SW480 (cell line): Measurements from ENCODE around the gene ENO1.
A peak's percentile ranks its signal among the peaks of the same experiment; 100 is the strongest.
"Not testable (repeated sequence)": the region's sequence is repeated elsewhere in the genome, so short reads cannot be mapped to it uniquely, and the experiment has no call there.

Experiments used
- DNase-seq: peaks from one replicate; pipeline ENCODE4 v3.0.0-alpha.2; 2016; ENCODE audit warnings: low spot score

ENO1 gene

DNA sequence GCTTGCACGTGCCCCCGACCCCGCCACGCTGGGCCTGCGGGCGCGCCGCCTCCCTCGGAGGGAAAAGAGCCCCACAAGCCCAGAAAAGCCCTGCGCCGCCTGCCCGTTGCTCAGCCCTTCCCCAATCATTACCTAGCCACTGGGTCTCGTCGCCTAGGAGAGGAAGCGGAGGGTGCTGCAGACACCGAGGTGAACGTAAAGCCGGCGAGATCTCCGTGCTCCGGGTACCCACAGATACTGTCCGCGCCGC is at the start of gene ENO1:
ENO1 (minus strand) TSS at position 239 of the 250 bp plus-strand sequence. CDS start 3,778 bp downstream, outside the sequence.
- no peak for DNase-seq

DNA sequence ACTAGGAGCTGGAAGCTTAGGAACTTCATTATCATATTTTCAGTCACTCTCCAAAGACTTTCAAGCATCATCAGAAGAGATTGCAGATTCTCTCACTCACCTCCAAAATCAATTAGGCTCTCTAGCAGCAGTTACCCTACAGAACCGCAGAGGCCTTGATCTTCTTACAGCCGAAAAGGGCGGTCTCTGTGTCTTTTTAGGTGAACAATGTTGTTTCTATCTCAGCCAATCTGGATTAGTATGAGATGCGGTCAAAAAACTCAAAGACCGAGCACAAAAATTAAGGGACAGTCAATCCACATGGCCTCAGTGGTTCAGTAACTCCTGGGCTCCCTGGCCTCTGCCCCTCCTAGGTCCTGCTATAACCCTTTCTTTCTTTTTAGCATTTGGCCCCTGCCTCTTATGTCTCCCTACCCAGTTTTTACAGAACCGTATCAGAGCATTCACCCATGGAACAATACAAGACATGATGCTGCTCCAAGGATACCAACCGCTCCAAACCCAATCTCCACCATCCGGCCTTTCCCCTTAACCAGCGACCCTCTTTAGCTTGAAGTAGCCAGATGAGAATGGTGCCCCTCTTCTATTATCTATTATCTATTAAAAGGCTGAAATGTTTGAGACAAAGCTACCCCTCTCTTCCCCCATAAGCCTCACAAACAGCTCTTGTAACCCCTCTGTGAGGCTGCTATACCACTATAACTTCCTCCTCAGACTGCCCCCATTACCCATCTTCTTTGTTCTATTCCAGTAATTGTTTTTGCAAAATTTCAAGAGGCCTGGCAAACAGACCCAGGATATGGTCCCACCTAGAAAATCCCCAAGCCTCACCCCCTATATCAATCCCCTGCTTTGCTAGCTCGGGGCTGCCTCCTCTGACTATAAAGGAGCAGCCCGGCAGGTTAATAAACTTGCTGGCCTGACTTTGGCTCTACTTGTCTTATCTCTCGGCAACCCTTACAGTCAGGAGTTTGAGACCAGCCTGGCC is 48.5 kb upstream of the ENO1 start:
- no peak for DNase-seq

DNA sequence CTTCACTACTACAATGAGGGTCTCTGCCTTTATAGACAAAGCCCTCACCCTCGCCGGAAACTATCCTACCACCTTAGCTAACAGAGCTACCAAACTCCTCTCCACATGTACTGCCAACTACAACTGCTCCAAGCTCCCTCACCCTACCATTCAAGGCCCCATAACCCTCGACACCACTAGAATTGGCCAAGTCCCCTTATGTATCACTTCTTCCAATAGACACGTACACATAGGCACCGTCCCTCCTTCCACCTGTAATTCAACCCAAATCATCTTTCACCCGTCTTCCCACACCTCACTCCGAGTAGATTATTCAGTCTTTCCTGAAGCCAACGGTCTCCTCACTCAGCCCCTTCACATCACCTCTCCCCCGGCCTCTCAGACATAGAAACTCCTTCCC is 47.5 kb upstream of the ENO1 start:
- DNase-seq, result no peak

DNA sequence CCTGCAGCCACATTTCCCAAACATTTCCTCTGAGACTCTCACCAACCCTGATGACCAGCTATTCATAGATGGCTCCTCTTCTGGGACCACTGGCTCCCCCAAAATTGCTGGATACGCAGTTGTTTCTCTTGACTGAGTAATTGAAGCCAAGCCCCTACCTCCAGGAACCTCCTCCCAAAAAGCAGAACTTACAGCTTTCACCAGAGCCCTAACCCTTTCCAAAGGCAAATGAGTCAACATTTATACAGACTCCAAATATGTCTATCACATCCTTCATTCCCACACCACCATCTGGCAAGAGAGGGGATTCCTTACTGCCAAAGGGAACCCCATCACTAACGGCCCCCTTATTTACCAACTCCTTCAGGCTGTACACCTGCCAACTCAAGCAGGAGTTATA is 46.9 kb upstream of the ENO1 start:
- no peak for DNase-seq

DNA sequence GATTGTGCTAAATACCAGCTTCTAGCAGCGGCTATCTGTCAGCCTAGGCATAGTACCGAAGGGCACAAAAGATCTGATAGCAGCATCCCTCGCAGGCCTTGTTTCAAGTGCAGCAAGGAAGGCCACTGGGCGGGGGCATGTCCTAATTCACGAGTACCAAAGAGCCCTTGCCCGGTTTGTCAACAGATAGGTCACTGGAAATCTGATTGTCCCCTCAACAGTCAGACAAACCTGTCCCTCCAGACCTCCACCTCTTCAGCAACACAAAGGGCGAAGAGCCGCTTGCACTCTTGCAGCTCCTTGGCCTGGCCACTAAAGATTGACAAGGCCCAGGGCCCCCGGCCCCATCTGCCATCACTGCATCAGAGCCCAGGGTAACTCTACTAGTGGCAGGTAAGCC is 44.5 kb upstream of the ENO1 start:
- no peak for DNase-seq

DNA sequence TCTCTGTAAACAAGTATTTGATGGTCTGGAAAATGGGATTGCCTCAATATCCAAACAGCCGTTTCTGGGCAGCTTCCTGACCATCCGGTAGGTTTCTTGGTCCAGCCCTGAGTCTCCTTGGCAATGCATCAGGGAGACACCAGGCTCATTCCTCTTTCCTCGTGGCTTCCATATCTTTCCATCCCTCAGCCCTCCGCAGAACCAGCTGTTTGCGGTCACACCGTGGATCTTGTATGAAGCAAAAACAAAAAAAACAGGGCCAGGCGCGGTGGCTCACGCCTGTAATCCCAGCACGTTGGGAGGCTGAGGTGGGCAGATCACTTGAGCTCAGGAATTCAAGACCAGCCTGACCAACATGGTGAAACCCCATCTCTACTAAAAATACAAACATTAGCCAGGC is 39.0 kb upstream of the ENO1 start:
- not testable (repeated sequence) for DNase-seq

DNA sequence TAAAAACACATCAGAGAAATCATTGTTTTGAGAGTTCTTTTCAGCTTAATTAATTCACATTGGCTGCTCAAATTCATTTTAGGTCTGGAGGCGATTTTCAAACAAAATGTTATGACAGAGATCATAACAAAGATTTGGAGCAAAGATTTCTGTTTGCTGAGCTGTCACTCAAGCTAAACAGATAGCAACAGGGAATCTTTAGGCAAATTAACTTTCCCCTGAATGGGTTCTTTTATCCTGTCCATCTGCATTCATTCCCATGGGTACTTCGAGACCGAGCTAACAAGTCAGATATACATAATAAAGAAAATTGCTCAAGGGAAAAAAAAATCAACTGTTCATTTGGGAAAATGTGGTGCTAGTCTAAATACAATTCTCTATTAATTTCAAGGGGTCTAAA is 37.0 kb upstream of the ENO1 start:
- no peak for DNase-seq

DNA sequence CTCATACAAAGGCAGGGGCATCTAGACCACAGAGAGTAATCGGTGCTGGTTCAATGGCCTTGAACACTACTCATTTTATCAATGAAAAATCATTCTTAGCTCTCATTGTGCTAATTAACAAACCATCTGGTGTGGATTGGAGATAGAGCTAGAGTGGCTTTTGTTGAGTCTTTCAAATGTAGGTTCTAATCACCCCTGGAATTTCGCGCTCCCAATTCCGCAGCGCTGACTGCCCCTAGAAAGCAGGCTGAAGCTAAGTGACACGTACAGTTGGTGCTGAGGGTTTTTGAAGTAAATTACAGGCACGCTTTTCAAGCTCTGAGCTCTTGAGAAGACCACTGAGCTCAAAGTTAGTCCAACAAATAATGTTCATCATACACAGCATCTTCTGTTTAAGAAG is 36.0 kb upstream of the ENO1 start:
- DNase-seq, result no peak

DNA sequence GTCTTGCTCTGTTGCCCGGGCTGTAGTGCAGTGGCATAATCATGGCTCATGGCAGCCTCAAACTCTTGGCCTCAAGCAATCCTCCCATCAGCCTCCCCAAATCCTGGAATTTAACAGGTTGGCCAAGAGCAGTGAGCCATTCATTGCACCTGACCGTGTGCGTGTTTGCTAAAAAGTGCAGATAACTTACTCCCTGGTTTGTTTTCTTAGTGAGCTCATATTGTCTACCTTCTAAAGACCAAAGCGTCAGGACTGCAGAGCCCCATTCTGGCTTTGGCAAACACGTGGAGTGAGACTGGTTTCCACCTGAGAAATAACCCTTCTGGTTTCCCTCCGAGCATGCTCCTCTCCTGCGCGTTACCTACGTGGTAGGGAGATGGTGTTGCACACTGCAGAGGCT is 35.0 kb upstream of the ENO1 start:
- no peak for DNase-seq

DNA sequence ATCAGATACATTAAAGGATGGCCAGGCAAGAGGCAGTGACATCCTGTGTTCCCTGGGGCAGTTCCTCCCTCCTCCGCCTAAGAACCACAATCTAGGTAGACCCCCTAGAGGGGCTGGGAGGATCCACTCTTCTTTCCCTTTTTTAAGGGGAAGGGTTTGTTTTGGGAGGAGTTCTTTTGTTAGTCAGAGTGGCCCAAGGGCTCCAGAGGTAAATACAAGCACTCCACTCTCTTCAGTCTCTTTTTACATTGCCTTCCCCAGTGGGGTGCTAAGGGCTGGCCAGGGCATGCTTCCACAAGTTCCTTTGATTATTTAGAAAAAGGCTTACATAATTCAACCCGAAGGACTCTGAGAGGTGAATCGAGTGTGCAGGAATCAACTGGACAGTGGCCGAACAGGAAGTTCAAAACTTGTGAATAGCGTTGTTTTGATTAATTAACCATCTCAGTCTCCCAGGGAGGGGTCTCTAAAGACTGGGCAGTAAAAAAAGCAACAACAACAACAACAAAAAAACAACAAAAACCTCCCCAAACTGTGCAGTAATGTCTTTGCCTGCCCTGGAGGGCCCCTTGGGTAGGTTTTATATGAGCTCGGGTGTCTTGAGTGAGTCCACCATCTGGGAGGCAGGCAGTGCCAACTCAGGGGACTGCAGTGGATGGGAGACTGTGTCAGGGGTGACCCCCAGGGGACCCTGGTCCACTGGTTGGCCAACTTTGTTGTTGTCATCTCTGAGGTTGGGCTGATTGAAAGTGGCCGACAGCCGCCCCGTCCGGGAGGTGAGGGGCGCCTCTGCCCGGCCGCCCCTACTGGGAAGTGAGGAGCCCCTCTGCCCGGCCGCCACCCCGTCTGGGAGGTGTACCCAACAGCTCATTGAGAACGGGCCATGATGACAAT is 33.2 kb upstream of the ENO1 start:
- DNase-seq, result no peak

DNA sequence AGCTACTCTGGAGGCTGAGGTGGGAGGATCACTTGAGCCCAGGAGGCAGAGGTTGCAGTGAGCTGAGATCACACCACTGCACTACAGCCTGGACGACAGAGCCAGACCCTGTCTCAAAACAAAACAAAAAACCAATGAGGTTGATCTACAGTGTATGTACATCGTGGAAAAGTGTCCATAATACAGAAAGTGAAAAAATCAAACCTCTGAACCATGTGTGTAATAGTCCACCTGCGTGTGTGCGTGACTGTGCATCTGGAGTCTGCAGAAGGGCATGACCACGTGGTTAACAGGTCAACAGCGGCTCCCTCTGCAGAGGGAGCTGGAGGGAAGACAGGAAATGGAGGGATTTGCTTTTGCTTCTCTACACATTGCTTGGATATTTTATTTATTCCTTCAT is 32.4 kb upstream of the ENO1 start:
- DNase-seq, result no peak

DNA sequence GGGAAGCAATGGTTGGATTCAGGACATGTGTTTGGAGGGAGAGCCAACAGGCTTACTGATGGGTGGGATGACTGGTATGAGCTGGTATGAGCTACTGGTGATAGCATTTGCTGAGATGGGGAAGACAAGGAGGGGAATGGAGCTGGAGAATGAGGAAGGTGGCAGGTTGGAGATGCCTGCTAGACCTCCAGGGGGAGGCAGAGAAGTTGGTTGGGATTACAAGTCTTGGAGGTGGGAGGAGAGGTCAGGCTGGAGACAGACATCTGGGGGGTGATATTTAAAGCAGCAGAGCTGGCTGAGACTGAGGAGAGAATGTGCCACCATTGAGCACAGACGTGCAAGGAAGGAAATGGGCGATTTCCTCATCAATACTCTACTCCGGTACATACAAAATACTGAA is 31.8 kb upstream of the ENO1 start:
- no peak for DNase-seq

DNA sequence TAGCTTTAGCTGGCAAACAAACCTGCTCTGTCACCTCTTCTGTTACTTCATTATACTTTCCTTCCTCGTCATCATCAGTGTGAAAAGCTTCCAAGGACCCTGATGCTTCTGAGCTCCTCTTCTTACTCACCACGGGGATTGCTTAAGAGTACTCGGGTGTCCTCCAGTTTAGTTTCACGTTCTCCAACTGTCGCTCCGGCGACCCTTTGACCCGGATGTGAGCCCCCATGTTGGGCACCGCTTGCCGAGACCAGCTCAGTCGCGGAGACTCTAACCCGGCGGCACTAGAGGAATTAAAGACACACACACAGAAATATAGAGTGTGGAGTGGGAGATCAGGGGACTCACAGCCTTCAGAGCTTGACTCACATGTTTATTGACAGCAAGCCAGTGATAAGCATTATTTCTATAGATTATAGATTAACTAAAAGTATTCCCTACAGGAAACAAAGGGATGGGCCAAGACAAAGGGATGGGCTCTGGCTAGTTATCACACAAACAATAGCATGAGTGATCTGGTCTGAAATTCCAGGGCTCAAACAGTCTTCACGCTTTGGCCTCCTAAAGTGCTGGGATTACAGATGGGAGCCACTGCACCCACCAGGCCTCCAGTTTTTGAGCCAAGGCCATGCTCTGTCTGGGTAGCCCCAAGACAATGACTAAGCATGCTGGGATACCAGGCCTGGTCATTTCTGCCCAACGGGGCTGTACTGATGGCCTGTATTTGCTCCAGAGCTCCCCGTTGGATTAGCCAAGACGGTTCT is 30.1 kb upstream of the ENO1 start:
- no peak for DNase-seq

DNA sequence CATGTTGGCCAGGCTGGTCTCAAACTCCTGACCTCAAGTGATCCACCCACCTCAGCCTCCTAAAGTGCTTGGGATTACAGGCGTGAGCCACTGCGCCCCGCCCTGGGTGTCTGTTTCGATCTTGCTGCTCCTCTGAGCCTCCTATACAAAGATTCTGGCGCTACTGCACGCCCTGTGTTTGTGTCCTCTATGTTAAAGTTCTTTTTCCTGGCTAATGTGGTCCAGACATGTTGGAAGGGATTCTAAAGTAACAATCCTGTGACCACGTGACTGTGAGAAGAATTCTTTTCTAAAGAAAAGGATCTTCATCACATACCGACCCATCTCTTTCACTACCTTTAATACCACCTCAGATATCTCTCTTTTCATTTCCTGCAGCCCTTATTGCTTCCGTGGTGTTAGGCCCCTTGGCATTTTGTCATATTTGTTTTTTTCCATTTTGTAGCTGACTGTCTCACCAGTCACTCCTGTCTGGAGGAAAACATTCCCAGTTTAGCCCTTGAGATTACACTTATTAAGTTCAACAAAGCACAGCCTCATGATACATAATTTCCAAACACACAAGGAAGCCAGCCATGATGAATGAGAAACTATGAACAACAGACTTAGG is 27.2 kb upstream of the ENO1 start:
- no peak for DNase-seq

DNA sequence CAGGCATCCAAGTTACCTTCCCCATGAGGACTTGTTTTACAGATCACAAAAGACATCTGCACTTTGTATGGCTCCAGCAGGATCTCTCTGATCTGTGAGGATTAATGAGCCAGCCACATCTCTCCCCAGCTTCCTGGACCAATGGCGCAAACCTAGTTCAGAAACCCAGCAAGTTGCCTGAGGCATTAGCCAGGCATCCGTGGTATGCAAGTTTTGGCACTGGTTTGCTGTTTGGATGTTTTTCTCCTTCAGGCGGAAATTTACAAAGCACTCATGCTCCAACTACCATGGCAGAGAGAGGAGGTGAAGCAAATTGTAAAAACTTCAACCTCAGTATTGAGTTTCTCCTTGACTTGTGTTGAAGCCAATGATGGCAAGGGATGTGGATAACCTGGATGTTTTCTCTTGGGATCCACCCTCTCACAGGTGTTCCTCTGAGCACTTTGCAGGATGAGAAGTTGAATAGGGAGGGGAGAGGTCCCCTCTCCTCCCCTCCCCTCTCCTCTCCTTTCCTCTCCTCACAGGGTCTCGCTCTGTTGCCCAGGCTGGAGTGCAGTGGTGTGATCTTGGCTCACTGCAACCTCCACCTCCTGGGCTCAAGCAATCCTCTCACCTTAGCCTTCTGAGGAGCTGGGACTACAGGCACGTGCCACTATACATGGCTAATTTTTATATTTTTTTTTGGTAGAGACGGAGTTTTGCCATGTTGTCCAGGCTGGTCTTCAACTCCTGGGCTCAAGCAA is 25.6 kb upstream of the ENO1 start:
- DNase-seq, result peak; percentile 73

DNA sequence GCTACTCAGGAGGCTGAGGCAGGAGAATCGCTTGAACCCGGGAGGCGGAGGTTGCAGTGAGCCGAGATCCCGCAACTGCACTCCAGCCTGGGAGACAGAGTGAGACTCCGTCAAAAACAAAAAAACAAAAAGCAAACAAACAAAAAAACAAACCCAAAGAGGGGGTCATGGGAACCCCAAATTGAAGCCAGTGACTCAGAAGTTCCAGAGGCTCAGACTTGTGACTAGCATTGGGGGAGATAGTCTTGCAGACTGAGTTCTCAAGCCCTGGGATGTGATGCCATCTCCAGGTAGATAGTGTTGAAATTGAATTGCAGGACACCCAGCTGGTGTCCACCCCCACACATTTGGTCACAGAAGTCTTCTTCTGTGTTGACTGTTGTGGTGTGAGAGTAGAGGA is 24.9 kb upstream of the ENO1 start:
- peak; percentile 33 for DNase-seq

DNA sequence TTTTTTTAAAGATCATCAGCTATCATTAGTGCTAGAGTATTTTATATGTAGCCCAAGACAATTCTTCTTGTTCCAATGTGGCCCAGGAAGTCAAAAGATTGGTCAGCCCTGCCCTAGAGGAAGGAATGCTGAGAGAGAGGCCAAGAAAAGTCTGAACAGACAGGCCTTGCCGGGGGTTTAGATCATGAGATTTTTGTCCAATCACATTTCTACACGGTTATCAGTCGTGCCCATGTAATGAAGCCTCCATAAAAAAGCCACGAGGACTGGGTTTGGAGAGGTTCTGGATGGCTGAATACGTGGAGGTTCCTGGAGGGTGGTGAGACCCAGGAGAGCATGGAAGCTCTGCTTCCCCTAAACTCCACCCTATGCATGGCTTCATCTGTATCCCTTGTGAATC is 24.3 kb upstream of the ENO1 start:
- no peak for DNase-seq

DNA sequence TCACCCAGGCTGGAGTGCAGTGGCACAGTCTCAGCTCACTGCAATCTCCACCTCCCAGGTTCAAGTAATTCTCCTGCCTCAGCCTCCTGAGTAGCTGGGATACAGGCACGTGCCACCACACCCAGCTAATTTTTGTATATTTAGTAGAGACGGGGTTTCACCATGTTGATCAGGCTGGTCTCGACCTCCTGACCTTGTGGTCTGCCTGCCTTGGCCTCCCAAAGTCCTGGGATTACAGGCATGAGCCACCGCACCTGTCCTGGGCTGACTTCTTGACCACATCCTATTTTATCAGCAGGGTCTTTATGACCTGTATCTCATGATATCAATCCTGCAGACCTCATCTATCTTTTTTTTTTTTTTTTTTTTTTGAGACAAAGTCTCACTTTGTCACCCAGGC is 22.2 kb upstream of the ENO1 start:
- DNase-seq, result not testable (repeated sequence)

DNA sequence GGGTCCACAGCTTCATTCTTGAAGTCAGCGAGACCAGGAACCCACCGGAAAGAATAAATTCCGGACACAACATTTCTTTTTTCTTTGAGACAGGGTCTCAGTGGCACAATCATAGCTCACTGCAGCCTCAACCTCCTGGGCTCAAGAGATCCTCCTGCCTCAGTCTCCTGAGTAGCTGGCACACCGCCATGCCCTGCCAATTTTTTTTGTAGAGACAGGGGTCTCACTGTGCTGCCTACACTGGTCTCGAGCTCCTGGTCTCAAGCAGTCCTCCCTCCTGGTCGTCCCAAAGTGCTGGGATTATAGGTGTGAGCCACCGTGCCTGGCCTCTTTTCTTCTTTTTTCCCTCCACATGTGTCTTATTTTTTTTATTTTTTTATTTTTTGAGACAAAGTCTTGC is 20.6 kb upstream of the ENO1 start:
- no peak for DNase-seq

DNA sequence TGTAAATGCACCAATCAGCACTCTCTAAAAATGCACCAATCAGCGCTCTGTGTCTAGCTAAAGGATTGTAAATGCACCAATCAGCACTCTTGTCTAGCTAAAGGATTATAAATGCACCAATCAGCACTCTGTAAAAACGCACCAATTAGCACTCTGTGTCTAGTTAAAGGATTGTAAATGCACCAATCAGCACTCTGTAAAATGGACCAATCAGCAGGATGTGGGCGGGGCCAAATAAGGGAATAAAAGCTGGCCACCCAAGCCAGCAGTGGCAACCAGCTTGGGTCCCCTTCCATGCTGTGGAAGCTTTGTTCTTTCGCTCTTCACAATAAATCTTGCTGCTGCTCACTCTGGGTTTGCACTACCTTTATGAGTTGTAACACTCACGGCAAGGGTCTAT is 19.9 kb upstream of the ENO1 start:
- DNase-seq, result not testable (repeated sequence)

DNA sequence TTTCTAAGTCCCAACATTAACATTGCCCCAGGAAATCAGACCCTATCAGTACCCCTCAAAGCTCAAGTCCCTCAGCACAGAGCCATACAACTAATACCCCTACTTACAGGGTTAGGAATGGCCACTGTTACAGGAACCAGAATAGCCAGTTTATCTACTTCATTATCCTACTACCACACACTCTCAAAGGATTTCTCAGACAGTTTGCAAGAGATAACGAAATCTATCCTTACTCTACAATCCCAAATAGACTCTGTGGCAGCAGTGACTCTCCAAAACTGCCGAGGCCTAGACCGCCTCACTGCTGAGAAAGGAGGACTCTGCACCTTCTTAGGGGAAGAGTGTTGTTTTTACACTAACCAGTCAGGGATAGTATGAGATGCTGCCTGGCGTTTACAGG is 19.0 kb upstream of the ENO1 start:
- not testable (repeated sequence) for DNase-seq
